G401 (cell line): ENCODE data around the gene C1QTNF12. TPM values are rescaled to one million over a fixed set of nuclear protein-coding genes. Genes with fewer than 3 reads are reported as not detected.
"Not testable (repeated sequence)": the region's sequence is repeated elsewhere in the genome, so short reads cannot be mapped to it uniquely, and the experiment has no call there.

Experiments used
- DNase-seq: peaks from one replicate; pipeline ENCODE4 v3.0.0-alpha.2; 2015; ENCODE audit warnings: low spot score
- in situ Hi-C: cut with HindIII; loops from 2 replicates; pipeline ENCODE4 v1.10.0; 2016; ENCODE audit warnings: low sequenced_read_pairs, mixed read lengths
- total RNA-seq: library from RNA; depleted of rRNA; stranded (reverse); fragments of >200 nt; shearing (Covaris generic); gene quantifications from 2 replicates; pipeline ENCODE4 v1.2.3, GENCODE V29; 2014

C1QTNF12 gene
- total RNA-seq, 1 experiment from 2014 or later: 13.3 TPM

DNA sequence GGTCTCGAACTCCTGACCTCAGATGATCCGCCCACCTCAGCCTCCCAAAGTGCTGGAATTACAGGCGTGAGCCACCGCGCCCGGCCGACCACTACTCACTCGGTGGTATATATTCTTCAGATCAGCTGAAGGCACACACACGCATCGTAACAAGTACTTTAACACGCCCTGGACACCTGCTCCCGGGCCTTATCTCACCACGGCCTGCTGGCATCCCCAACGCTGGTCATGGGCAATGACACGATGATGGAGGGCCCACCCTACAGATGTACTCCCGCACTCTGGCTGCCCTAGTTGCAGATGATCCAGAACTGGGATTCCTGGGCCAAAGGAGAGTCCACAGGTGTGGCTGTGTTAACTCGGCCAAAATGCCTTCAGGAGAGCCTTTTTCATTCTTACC is 15.5 kb upstream of the C1QTNF12 start:
- DNase-seq: no peak
- in situ Hi-C loops: no loop called here

DNA sequence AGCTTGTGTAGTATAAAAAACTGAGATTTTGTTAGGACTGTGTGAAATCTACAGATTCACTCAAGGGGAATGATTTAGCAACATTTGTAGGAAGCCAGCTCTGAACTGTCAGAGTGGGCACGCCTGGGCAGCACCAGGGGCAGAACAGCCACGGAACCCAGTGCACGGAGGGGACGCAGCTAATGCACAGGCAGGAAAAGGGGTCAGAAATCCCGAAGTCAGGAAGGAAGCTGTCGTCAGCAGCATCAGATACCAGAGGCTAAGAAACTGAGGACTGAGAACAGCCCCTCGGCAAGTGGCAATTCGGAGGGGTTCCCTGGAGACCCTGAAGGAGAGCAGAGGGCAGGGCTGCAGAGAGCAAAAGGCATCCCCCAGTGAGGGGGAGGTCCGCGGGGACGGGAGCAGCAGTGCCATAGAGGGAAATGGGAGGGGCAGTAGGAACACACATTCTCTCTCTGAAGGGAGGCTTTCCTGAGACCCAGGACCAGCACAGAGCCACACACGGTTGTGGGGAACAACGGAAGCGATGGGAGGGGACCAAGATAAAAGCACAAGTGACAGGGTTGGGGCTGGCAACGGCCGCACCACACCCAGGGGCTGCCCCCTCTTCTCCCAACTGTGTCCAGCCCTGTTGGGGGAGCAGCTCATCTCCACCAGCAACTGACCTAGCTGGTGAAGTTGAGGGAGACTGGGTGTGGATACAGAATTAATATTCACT is 14.5 kb upstream of the C1QTNF12 start:
- no peak for DNase-seq
- in situ Hi-C loops: no loop called here

- in situ Hi-C loops: no loop called here
- DNase-seq: no peak
Measured at GRCh38 chr1:1259951-1260600, 13.6 kb upstream of the C1QTNF12 start.

DNA sequence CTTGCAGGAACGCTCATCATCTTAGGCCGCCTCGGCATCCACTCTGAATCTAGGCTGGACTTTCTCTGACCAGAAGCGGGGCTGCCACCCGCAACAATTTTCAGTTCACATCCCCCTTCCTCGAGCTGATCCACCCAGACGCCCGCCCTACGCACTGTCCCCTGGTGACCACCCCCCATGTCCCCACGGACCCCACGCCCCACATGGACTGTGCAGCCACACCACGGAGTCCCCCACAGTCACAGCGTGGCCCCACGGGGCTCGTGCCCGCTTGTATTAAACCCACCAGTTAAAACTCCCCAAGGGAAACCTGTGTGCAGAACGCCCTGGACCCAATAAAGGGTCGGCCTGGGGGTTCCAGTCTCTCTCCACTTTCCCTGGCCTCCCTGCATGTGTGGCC is 13.0 kb upstream of the C1QTNF12 start:
- no peak for DNase-seq
- in situ Hi-C loops: no loop called here

GRCh38 chr1:1259119-1259488 is 12.6 kb upstream of the C1QTNF12 start:
- DNase-seq: no peak
- in situ Hi-C loops: no loop called here

GRCh38 chr1:1256956-1257871 is 10.7 kb upstream of the C1QTNF12 start:
- in situ Hi-C loops: no loop called here

GRCh38 chr1:1255611-1256010 is 9.1 kb upstream of the C1QTNF12 start:
- in situ Hi-C loops: no loop called here
- DNase-seq: no peak

More at GRCh38 chr1:1256956-1257871, 10.7 kb upstream of the C1QTNF12 start:
- DNase-seq: no peak

DNA sequence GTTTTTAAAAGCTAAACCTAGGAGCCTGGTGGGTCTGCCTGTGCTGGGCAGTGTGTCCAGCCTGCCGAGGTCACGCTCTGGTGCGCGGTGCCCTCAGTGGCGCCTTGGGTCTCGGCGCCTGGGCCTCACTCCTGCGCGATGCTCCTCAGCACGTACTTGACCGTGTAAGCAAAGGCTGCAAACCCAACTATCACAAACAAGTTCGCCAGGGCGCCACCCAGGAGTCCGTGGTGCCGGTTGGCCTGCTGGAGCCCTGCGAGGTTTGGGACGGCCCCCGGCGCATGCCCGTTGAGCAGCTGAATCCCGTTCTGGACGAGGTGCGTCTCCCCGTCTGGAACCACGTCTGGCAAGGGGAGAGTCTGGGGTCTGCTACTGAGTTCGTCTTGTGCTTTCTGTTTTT is 8.6 kb upstream of the C1QTNF12 start:
- in situ Hi-C loops: no loop called here
- no peak for DNase-seq

GRCh38 chr1:1254667-1254998 is 8.1 kb upstream of the C1QTNF12 start:
- in situ Hi-C loops: no loop called here
- DNase-seq: no peak

- DNase-seq: no peak
- in situ Hi-C loops: no loop called here
Measured at GRCh38 chr1:1253972-1254666, 7.6 kb upstream of the C1QTNF12 start.

DNA sequence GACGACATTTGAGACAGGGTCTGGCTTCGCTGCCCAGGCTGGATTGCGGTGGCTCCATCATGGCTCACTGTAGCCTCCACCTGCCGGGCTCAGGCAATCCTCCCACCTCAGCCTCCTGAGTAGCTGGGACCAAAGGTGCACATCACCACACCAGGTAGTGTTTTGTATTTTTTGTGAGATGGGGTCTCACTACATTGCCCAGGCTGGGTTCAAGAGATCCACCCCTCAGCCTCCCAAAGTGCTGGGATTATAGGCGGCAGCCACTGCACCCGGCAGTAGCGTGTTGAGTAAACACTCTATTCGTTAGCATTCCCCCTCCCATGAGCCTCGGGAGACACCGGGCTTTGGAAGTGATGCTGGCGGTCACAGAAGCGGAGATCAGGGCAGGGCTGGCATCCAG is 6.8 kb upstream of the C1QTNF12 start:
- in situ Hi-C loops: no loop called here
- DNase-seq: no peak

GRCh38 chr1:1250786-1251284 is 4.3 kb upstream of the C1QTNF12 start:
- DNase-seq: no peak
- in situ Hi-C loops: no loop called here

DNA sequence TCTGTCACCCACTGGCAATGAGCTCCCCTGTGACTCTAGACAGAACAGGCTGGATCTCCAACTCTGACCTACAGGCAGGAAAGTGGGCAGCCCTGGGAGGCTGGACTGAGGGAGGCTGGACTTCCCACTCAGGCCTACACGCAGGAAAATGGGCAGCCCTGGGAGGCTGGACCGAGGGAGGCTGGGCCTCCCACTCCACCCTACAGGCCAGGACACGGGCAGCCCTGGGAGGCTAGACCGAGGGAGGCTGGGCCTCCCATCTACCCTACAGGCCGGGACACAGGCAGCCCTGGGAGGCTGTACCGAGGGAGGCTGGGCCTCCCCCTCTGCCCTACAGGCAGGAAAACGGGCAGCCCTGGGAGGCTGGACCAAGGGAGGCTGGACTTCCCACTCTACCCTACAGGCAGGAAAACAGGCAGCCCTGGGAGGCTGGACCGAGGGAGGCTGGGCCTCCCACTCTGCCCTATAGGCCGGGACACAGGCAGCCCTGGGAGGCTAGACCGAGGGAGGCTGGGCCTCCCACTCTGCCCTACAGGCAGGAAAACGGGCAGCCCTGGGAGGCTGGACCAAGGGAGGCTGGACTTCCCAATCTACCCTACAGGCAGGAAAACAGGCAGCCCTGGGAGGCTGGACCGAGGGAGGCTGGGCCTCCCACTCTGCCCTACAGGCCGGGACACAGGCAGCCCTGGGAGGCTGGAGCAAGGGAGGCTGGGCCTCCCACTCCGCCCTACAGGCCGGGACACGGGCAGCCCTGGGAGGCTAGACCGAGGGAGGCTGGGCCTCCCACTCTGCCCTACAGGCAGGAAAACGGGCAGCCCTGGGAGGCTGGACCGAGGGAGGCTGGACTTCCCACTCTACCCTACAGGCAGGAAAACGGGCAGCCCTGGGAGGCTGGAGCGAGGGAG is 1.7 kb upstream of the C1QTNF12 start:
- DNase-seq, in situ Hi-C loops: not testable (repeated sequence)

DNA sequence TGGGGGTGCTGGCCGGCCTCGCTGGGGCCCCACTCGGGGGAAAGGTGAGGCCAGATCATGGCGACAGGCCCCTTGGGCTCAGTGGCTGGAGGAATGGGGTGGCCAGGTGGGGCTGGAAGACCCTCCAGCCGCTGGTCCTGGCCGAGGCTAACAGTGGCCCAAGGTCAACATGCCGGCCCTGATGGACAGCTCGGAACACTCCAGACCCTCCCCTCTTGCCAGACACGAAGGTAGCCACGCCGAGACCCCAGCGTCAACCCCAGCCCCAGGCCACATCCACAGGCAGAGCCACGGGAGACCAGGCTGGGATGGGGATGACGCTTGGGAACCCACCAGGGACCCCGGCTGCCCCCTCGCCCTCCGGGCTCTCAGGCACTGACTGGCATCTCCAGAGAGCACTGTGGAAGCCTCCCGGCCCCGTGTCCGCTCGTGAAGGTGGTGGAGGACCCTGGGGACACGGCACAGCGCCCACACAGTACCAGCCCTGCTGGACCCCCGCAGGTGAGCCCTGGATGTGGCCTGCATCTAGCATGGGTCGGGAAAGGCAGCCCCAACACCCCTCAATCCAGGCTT is 905 bp upstream of the C1QTNF12 start:
- no peak for DNase-seq
- in situ Hi-C loops: no loop called here

- in situ Hi-C loops: no loop called here
- DNase-seq: no peak
Measured at GRCh38 chr1:1245817-1246576, 525 bp downstream of the C1QTNF12 start.

- DNase-seq: no peak
- in situ Hi-C loops: no loop called here
Measured at GRCh38 chr1:1245178-1245816, 1.2 kb downstream of the C1QTNF12 start.

- no peak for DNase-seq
- in situ Hi-C loops: no loop called here
Measured at GRCh38 chr1:1244192-1244811, 2.2 kb downstream of the C1QTNF12 start.
